PC-3 (cell line): Measurements from ENCODE around the gene STXBP6. TPM values are rescaled to one million over a fixed set of nuclear protein-coding genes. Genes with fewer than 3 reads are reported as not detected.

Source experiments
- ATAC-seq: fragments of 200-7000 bp; cut with Tn5 transposase; 2 replicates; pipeline ENCODE4 v1.9.1; 2020; ENCODE audit warnings: mild to moderate bottlenecking, moderate library complexity
- BruUV-seq: library from RNA; stranded (reverse); fragments of 400-500 nt; replicated peaks from 2 replicates; lab custom pipeline; 2021; lab: Mats Ljungman, UMichigan
- CTCF ChIA-PET: fragments of 300-600 bp; sonication (Branson Sonifier 250); formaldehyde crosslinking; loops from one replicate; lab custom pipeline; 2022; ENCODE audit warnings: antibody characterized with exemption; lab: Charles Lee
- POLR2A ChIA-PET: fragments of 300-600 bp; sonication (Branson Sonifier 250); formaldehyde crosslinking; loops from one replicate; lab custom pipeline; 2022; ENCODE audit warnings: antibody characterized with exemption; ENCODE audit not compliant: unreplicated experiment; lab: Charles Lee
- DNase-seq: peaks from one replicate; pipeline ENCODE4 v3.0.0-alpha.2; 2015
- H2AFZ ChIP-seq: fragments of 300-600 bp; sonication (generic); 2 replicates; pipeline ENCODE4 v1.6.0; 2016; ENCODE audit warnings: antibody characterized with exemption, low read length
- H3F3A ChIP-seq: fragments of 300-600 bp; sonication (generic); one replicate; pipeline ENCODE4 v1.6.0; 2017; ENCODE audit warnings: antibody characterized with exemption, low read length, control low read depth, mild to moderate bottlenecking; ENCODE audit not compliant: unreplicated experiment
- H3K27ac ChIP-seq: fragments of 300-600 bp; sonication (generic); 2 replicates; pipeline ENCODE4 v1.5.1; 2016; ENCODE audit warnings: mild to moderate bottlenecking, low read length
- H3K27me3 ChIP-seq: fragments of 300-600 bp; sonication (generic); 2 replicates; pipeline ENCODE4 v1.6.1; 2016; ENCODE audit warnings: low read length, mixed read lengths
- H3K36me3 ChIP-seq: fragments of 300-600 bp; sonication (generic); 2 replicates; pipeline ENCODE4 v1.6.1; 2016; ENCODE audit warnings: low read depth, mixed run types, low read length, mixed read lengths
- H3K4me1 ChIP-seq: fragments of 300-600 bp; sonication (generic); 2 replicates; pipeline ENCODE4 v1.5.1; 2016; ENCODE audit warnings: low read length; ENCODE audit not compliant: insufficient read depth
- H3K4me2 ChIP-seq: fragments of 300-600 bp; sonication (generic); 2 replicates; pipeline ENCODE4 v1.6.0; 2016; ENCODE audit warnings: low read length
- H3K4me3 ChIP-seq: fragments of 300-600 bp; sonication (generic); 2 replicates; pipeline ENCODE4 v1.5.1; 2016; ENCODE audit warnings: mild to moderate bottlenecking, low read length, mixed read lengths
- H3K79me2 ChIP-seq: fragments of 300-600 bp; sonication (generic); 2 replicates; pipeline ENCODE4 v1.6.1; 2017; ENCODE audit warnings: low read length, mixed read lengths
- H3K9ac ChIP-seq: fragments of 300-600 bp; sonication (generic); 2 replicates; pipeline ENCODE4 v1.6.0; 2016; ENCODE audit warnings: mild to moderate bottlenecking, low read length
- H3K9me2 ChIP-seq: fragments of 300-600 bp; sonication (generic); replicated peaks from 2 replicates; pipeline ENCODE4 v1.6.1; 2016; ENCODE audit warnings: mixed run types, low read length, mixed read lengths
- H3K9me3 ChIP-seq: fragments of 300-600 bp; sonication (generic); 2 replicates; pipeline ENCODE4 v1.6.1; 2016; ENCODE audit warnings: low read length, mixed read lengths
- H4K20me1 ChIP-seq: fragments of 300-600 bp; sonication (generic); 2 replicates; pipeline ENCODE4 v1.6.1; 2016; ENCODE audit warnings: low read length, mixed read lengths
- EZH2 ChIP-seq: fragments of 300-600 bp; sonication (generic); IDR thresholded peaks from one replicate; pipeline ENCODE4 v1.6.1; 2017; ENCODE audit warnings: antibody characterized with exemption, mild to moderate bottlenecking, low read length; ENCODE audit not compliant: unreplicated experiment
- EZH2phosphoT487 ChIP-seq: fragments of 300-600 bp; sonication (generic); IDR thresholded peaks from 2 replicates; pipeline ENCODE4 v1.6.1; 2018; ENCODE audit warnings: mild to moderate bottlenecking, antibody characterized with exemption, low read length, borderline replicate concordance
- intact Hi-C: fragments of 100-400 bp; cut with micrococcal nuclease; formaldehyde crosslinking; loops from 2 replicates; pipeline ENCODE4 v1.9.0; 2023
- total RNA-seq: library from RNA; depleted of rRNA; stranded (reverse); fragments of >200 nt; gene quantifications from 2 replicates; pipeline ENCODE4 v1.2.3, GENCODE V29; 2014
- TF ChIP-seq, protein P1 (sequence below): fragments of 300-600 bp; sonication (generic); conservative IDR thresholded peaks from 2 replicates; pipeline ENCODE4 v1.5.1; 2017; ENCODE audit warnings: antibody characterized with exemption, low read depth, mild to moderate bottlenecking, low read length

Gene STXBP6
- total RNA-seq, 1 experiment from 2014 or later, result 0.40 TPM

DNA sequence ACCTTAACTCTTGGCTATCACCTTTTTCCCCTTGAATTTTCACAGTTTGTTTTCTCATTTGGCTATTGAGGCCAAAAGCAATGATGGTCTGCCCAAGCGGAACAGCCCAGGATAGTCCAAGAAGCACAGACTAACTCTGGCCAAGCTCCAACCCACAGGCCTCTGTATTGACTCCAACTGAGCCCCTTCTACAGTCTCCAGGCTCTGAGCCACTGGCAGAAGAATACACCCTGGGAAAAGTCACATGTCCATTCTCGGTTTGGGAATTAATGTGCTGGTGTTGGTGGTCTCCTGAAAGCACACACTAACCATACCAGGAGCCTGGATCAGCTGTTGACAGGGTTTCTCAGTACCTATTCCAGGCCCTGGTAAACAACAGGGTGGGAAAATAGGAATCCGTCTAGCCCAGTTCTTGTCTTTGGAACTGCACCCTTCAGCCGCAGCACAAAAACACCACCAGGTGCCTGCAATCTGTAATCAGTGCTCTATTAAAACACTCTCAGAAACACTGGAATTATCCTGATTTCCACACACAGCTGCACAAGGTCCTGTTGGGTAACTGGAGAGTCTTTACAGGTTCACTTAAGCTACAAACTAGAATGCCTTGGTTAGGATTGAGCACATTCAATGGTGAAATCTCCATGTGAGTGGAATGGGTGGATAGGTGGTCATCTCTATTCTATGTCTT, 63.6 kb downstream of the STXBP6 start:
- POLR2A ChIA-PET, result no interaction called here

DNA sequence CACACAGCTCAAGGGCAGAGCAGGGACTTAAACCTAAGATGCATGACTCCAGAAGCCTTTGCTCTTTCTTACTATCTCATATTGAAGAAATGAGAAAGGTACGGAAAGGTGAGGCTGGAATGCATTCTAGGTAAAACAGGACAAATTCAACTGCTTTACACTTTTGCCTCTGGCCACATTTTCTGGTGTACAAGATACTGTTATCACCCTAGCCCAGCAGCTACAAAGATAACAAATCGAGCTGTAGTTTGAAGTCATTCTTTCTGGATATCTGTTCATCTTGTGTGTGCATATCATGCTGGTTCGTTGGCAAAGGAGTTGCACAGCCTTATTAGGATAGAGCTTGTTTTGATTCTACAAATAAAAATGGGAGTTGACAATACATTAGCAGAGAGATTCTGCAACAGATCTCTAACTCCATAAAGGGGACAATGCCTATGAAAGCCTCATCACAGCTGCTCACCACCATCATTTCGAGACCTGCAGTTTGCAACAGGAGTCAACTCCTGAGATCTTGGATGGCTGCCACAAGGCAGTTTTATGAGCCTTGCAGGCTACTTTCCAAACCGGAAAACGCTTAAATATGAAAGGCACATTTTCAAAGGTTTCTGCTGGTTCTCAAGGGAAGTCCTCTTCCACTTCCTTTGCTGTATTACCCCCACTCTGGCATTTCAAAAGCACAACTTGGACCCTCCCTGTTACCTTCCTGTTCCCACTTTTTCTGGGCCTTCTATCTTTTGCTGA, 64.9 kb downstream of the STXBP6 start:
- Histone ChIP-seq H3K4me1 (no peaks in the 10 kb centered on the region), H3K36me3 (no peaks in the 10 kb centered on the region), H3K4me2 (no peak overlapping the region), H3K27ac (no peak overlapping the region), H3K9ac (no peak overlapping the region), H3K27me3 (no peaks in the 10 kb centered on the region), H4K20me1 (no peaks in the 10 kb centered on the region), H3K9me2 (no peaks in the 10 kb centered on the region), H3K4me3 (no peak overlapping the region), H3F3A (no peaks in the 10 kb centered on the region), H3K79me2 (no peaks in the 10 kb centered on the region), H2AFZ (no peak overlapping the region), H3K9me3 (0 out of 2 replicates have a peak, but pooled peaks cover 7% of the 10 kb centered on the region)
- CTCF ChIA-PET, result no interaction called here
- intact Hi-C loops, result no loop called here
- ATAC-seq (no peak), DNase-seq (peak; percentile 48)
- TF ChIP-seq, protein P1, sequence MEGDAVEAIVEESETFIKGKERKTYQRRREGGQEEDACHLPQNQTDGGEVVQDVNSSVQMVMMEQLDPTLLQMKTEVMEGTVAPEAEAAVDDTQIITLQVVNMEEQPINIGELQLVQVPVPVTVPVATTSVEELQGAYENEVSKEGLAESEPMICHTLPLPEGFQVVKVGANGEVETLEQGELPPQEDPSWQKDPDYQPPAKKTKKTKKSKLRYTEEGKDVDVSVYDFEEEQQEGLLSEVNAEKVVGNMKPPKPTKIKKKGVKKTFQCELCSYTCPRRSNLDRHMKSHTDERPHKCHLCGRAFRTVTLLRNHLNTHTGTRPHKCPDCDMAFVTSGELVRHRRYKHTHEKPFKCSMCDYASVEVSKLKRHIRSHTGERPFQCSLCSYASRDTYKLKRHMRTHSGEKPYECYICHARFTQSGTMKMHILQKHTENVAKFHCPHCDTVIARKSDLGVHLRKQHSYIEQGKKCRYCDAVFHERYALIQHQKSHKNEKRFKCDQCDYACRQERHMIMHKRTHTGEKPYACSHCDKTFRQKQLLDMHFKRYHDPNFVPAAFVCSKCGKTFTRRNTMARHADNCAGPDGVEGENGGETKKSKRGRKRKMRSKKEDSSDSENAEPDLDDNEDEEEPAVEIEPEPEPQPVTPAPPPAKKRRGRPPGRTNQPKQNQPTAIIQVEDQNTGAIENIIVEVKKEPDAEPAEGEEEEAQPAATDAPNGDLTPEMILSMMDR, result no peak
- TF ChIP-seq EZH2, result no peak
- POLR2A ChIA-PET, result no interaction called here
- no TSS peak for BruUV-seq

More for the DNA sequence above, 63.6 kb downstream of the STXBP6 start:
- H4K20me1 ChIP-seq, result no peaks in the 10 kb centered on the region
- no TSS peak for BruUV-seq
- H3K4me2 ChIP-seq, result no peak overlapping the region
- H3F3A ChIP-seq, result no peaks in the 10 kb centered on the region
- H2AFZ ChIP-seq, result no peak overlapping the region
- H3K79me2 ChIP-seq, result no peaks in the 10 kb centered on the region
- DNase-seq (no peak), ATAC-seq (no peak)
- H3K9me3 ChIP-seq, result 0 out of 2 replicates have a peak, but pooled peaks cover 7% of the 10 kb centered on the region
- no peaks in the 10 kb centered on the region for H3K27me3 ChIP-seq
- H3K9ac ChIP-seq, result no peak overlapping the region
- no peaks in the 10 kb centered on the region for H3K36me3 ChIP-seq
- CTCF ChIA-PET, result no interaction called here
- no peaks in the 10 kb centered on the region for H3K9me2 ChIP-seq
- no peak overlapping the region for H3K27ac ChIP-seq
- H3K4me1 ChIP-seq, result no peaks in the 10 kb centered on the region
- intact Hi-C loops, result no loop called here
- H3K4me3 ChIP-seq, result no peak overlapping the region
- no peak for TF ChIP-seq EZH2
- TF ChIP-seq, protein P1, result no peak
- no peak for TF ChIP-seq EZH2phosphoT487
